H1 (cell line): ENCODE data around the gene WDR1. TPM values are rescaled to one million over a fixed set of nuclear protein-coding genes. Genes with fewer than 3 reads are reported as not detected.

Experiments used
- CTCF ChIA-PET: fragments of 300-600 bp; sonication (Branson Sonifier 250); formaldehyde crosslinking; loops from one replicate; lab custom pipeline; 2021; ENCODE audit not compliant: partially characterized antibody; lab: Charles Lee
- POLR2A ChIA-PET: fragments of 300-600 bp; sonication (Branson Sonifier 250); formaldehyde crosslinking; loops from one replicate; lab custom pipeline; 2021; ENCODE audit warnings: inconsistent platforms; ENCODE audit not compliant: partially characterized antibody; lab: Charles Lee
- DNase-seq, 2 experiments: peaks; one replicate each; pipeline versions ENCODE4 v3.0.0 to v3.0.0-alpha.2; 2010 to 2022; ENCODE audit warnings: low spot score in 2 of 2, low read depth in 1 of 2, mixed read lengths in 1 of 2
- FAIRE-seq: peaks from 2 replicates; lab custom pipeline; 2011; peaks lifted over from hg19 to GRCh38; lab: Jason Lieb, UNC
- H2AFZ ChIP-seq: 2 replicates; pipeline ENCODE4 v1.8.1; 2012; ENCODE audit warnings: low read length, inconsistent platforms
- H2AK5ac ChIP-seq: 2 replicates; pipeline ENCODE4 v1.6.1; 2013; ENCODE audit warnings: low read depth, low read length
- H2BK120ac ChIP-seq: replicated peaks from 2 replicates; pipeline ENCODE3; 2013; ENCODE audit warnings: low read depth, low read length, inconsistent platforms
- H2BK12ac ChIP-seq: 2 replicates; pipeline ENCODE4 v1.6.1; 2013; ENCODE audit warnings: low read depth, low read length
- H2BK15ac ChIP-seq: 2 replicates; pipeline ENCODE4 v1.6.1; 2013; ENCODE audit warnings: low read length
- H2BK20ac ChIP-seq: 2 replicates; pipeline ENCODE4 v1.6.1; 2013; ENCODE audit warnings: low read length
- H2BK5ac ChIP-seq: 2 replicates; pipeline ENCODE4 v1.6.1; 2013; ENCODE audit warnings: low read depth, low read length
- H3K14ac ChIP-seq: 2 replicates; pipeline ENCODE4 v1.6.1; 2013; ENCODE audit warnings: inconsistent platforms; ENCODE audit not compliant: insufficient read length
- H3K18ac ChIP-seq: 2 replicates; pipeline ENCODE4 v1.6.1; 2013; ENCODE audit warnings: low read length; ENCODE audit errors: extremely low read depth
- H3K23ac ChIP-seq: 2 replicates; pipeline ENCODE4 v1.6.1; 2013; ENCODE audit warnings: inconsistent platforms; ENCODE audit not compliant: insufficient read length
- H3K23me2 ChIP-seq: 2 replicates; pipeline ENCODE4 v1.6.1; 2013; ENCODE audit warnings: low read depth, low read length
- H3K27ac ChIP-seq: 2 replicates; pipeline ENCODE4 v1.6.1; 2011; ENCODE audit warnings: low read depth, low read length, inconsistent platforms
- H3K27me3 ChIP-seq, 4 experiments: replicated peaks in 1 of 4; 1 replicate in 1 of 4; 2 replicates in 3 of 4; pipeline versions ENCODE4 v1.6.1 to v1.8.1; 2011 to 2013; ENCODE audit warnings: low read length in 3 of 4, mild to moderate bottlenecking in 3 of 4, inconsistent platforms in 2 of 4, mixed read lengths in 2 of 4, moderate library complexity in 1 of 4; ENCODE audit not compliant: control insufficient read depth in 3 of 4, insufficient read depth in 3 of 4; ENCODE audit errors: extremely low read depth in 1 of 4
- H3K36me3 ChIP-seq, 4 experiments: 2 replicates each; pipeline versions ENCODE4 v1.6.1 to v1.8.1; 2011 to 2013; ENCODE audit warnings: mild to moderate bottlenecking in 4 of 4, low read length in 3 of 4, moderate library complexity in 2 of 4, control low read depth in 1 of 4, inconsistent platforms in 1 of 4; ENCODE audit not compliant: insufficient read depth in 4 of 4, control insufficient read depth in 2 of 4
- H3K4ac ChIP-seq: replicated peaks from 2 replicates; pipeline ENCODE3; 2013; ENCODE audit warnings: low read length, low read depth, mixed read lengths, inconsistent platforms; ENCODE audit not compliant: insufficient read length
- H3K4me1 ChIP-seq, 4 experiments: replicated peaks in 1 of 4; 1 replicate in 1 of 4; 2 replicates in 3 of 4; pipeline versions ENCODE4 v1.6.1 to v1.8.1; 2011 to 2013; ENCODE audit warnings: low read length in 3 of 4, inconsistent platforms in 2 of 4, mixed read lengths in 1 of 4; ENCODE audit not compliant: insufficient read depth in 4 of 4, control insufficient read depth in 3 of 4
- H3K4me2 ChIP-seq, 2 experiments: 2 replicates each; pipeline versions ENCODE4 v1.6.1 to v1.8.1; 2011 to 2013; ENCODE audit warnings: low read depth in 2 of 2, low read length in 2 of 2, control low read depth in 1 of 2, inconsistent platforms in 1 of 2, mild to moderate bottlenecking in 1 of 2; ENCODE audit not compliant: insufficient read depth in 1 of 2
- H3K4me3 ChIP-seq, 4 experiments: fragments of 200-600, 300-600 bp in 1 of 4; sonication (generic), shearing (Covaris generic), sonication (Bioruptor Twin) in 1 of 4; 2 replicates each; pipeline versions ENCODE4 v1.5.1 to v1.8.1; 2011 to 2016; ENCODE audit warnings: low read length in 4 of 4, low read depth in 3 of 4, control low read depth in 2 of 4, inconsistent platforms in 2 of 4, mild to moderate bottlenecking in 2 of 4, mixed read lengths in 1 of 4, moderate library complexity in 1 of 4; ENCODE audit not compliant: insufficient read depth in 2 of 4; ENCODE audit errors: extremely low read depth in 1 of 4
- H3K56ac ChIP-seq: replicated peaks from 2 replicates; pipeline ENCODE3; 2013; ENCODE audit warnings: low read depth, mild to moderate bottlenecking, mixed read lengths, low read length, inconsistent platforms; ENCODE audit not compliant: insufficient read length
- H3K79me1 ChIP-seq: 2 replicates; pipeline ENCODE4 v1.6.1; 2013; ENCODE audit warnings: low read depth, low read length, control low read depth
- H3K79me2 ChIP-seq, 2 experiments: 2 replicates each; pipeline versions ENCODE4 v1.6.1 to v1.8.1; 2012 to 2013; ENCODE audit warnings: low read length in 2 of 2, mild to moderate bottlenecking in 2 of 2, inconsistent platforms in 1 of 2; ENCODE audit not compliant: insufficient read depth in 2 of 2, control insufficient read depth in 1 of 2
- H3K9ac ChIP-seq, 4 experiments: replicated peaks in 1 of 4; 1 replicate in 1 of 4; 2 replicates in 3 of 4; pipeline versions ENCODE4 v1.6.1 to v1.8.1; 2011 to 2013; ENCODE audit warnings: low read depth in 3 of 4, low read length in 3 of 4, control low read depth in 2 of 4, mild to moderate bottlenecking in 2 of 4, moderate library complexity in 2 of 4, inconsistent platforms in 1 of 4; ENCODE audit errors: extremely low read depth in 1 of 4
- H3K9me3 ChIP-seq, 2 experiments: 2 replicates each; pipeline versions ENCODE4 v1.6.1 to v1.8.1; 2012 to 2013; ENCODE audit warnings: mild to moderate bottlenecking in 2 of 2, moderate library complexity in 2 of 2, control low read depth in 1 of 2, inconsistent platforms in 1 of 2, low read depth in 1 of 2, low read length in 1 of 2, mixed read lengths in 1 of 2; ENCODE audit not compliant: insufficient read depth in 2 of 2
- H4K20me1 ChIP-seq, 2 experiments: replicated peaks in 1 of 2; 2 replicates each; pipeline versions ENCODE3 to v1.8.1; 2011 to 2013; ENCODE audit warnings: inconsistent platforms in 2 of 2, low read length in 2 of 2, mild to moderate bottlenecking in 1 of 2; ENCODE audit not compliant: insufficient read depth in 2 of 2, control insufficient read depth in 1 of 2
- H4K5ac ChIP-seq: 2 replicates; pipeline ENCODE4 v1.6.1; 2013; ENCODE audit warnings: low read length, low read depth, mixed read lengths, inconsistent platforms; ENCODE audit not compliant: insufficient read length
- H4K8ac ChIP-seq: 2 replicates; pipeline ENCODE4 v1.8.0; 2013; ENCODE audit warnings: mild to moderate bottlenecking, moderate library complexity, low read length, inconsistent platforms; ENCODE audit not compliant: insufficient read depth; ENCODE audit errors: extremely low read depth
- H4K91ac ChIP-seq: replicated peaks from 2 replicates; pipeline ENCODE3; 2013; ENCODE audit warnings: low read length, mixed read lengths, inconsistent platforms; ENCODE audit not compliant: insufficient read length
- ASH2L ChIP-seq: fragments of 200-600, 300-600 bp; sonication (generic); IDR thresholded peaks from one replicate; pipeline ENCODE4 v1.7.1; 2017; ENCODE audit warnings: low read length
- CHD2 ChIP-seq: IDR thresholded peaks from 2 replicates; pipeline ENCODE4 v1.6.1; 2012; ENCODE audit warnings: low read length, improper control_type of control experiment
- EGR1 ChIP-seq: IDR thresholded peaks from 2 replicates; pipeline ENCODE4 v1.6.1; 2011; ENCODE audit warnings: low read depth, low read length, borderline replicate concordance
- EZH2 ChIP-seq: fragments of 200-600 bp; sonication (generic); IDR thresholded peaks from 2 replicates; pipeline ENCODE4 v1.7.1; 2012; ENCODE audit warnings: low read depth, mild to moderate bottlenecking, moderate library complexity, low read length, inconsistent platforms; ENCODE audit not compliant: severe bottlenecking
- GABPA ChIP-seq: IDR thresholded peaks from 2 replicates; pipeline ENCODE4 v1.6.1; 2011; ENCODE audit warnings: mild to moderate bottlenecking, low read length, moderate library complexity, borderline replicate concordance; ENCODE audit not compliant: insufficient read depth
- HDAC2 ChIP-seq, 2 experiments: fragments of 300-600 bp in 1 of 2; sonication (generic) in 1 of 2; IDR thresholded peaks; 2 replicates each; pipeline ENCODE4 v1.6.1; 2011 to 2012; ENCODE audit warnings: low read depth in 2 of 2, low read length in 2 of 2, mild to moderate bottlenecking in 2 of 2, moderate library complexity in 2 of 2, borderline replicate concordance in 1 of 2, inconsistent platforms in 1 of 2
- HDAC6 ChIP-seq: IDR thresholded peaks from one replicate; pipeline ENCODE4 v1.7.1; 2012; ENCODE audit warnings: low read depth, mild to moderate bottlenecking, inconsistent platforms, low read length, moderate library complexity
- JUND ChIP-seq: IDR thresholded peaks from 2 replicates; pipeline ENCODE4 v1.6.1; 2011; ENCODE audit warnings: mild to moderate bottlenecking, improper control_type of control experiment, low read length
- MAX ChIP-seq: IDR thresholded peaks from 2 replicates; pipeline ENCODE4 v1.6.1; 2012; ENCODE audit warnings: inconsistent platforms
- PHF8 ChIP-seq: fragments of 200-600 bp; sonication (generic); conservative IDR thresholded peaks from 2 replicates; pipeline ENCODE4 v1.7.1; 2012; ENCODE audit warnings: low read depth, mild to moderate bottlenecking, inconsistent platforms, low read length, moderate library complexity
- SAP30 ChIP-seq: fragments of 300-600 bp; sonication (generic); IDR thresholded peaks from 2 replicates; pipeline ENCODE4 v1.7.1; 2012; ENCODE audit warnings: low read length, moderate library complexity, mild to moderate bottlenecking, inconsistent platforms; ENCODE audit not compliant: insufficient read depth, insufficient replicate concordance
- SP4 ChIP-seq: IDR thresholded peaks from 2 replicates; pipeline ENCODE4 v1.6.1; 2012; ENCODE audit warnings: low read length, inconsistent platforms
- TAF1 ChIP-seq: IDR thresholded peaks from 2 replicates; pipeline ENCODE4 v1.6.1; 2011; ENCODE audit warnings: mild to moderate bottlenecking, low read depth, low read length
- WGBS, 2 experiments: shearing (Covaris generic) in 1 of 2; methylation state at CpG; one replicate each; pipeline versions ENCODE4 v1.1.6 to v1.1.7; 2013 to 2015; ENCODE audit warnings: low lambda C conversion rate in 2 of 2, mixed read lengths in 2 of 2, inconsistent platforms in 1 of 2, low coverage in 1 of 2, missing lambda C conversion rate in 1 of 2; ENCODE audit not compliant: insufficient replicate concordance in 2 of 2, insufficient coverage in 1 of 2, insufficient read length in 1 of 2; ENCODE audit errors: extremely low coverage in 1 of 2, missing lambda C conversion rate in 1 of 2; 5-methylcytosine and 5-hydroxymethylcytosine counted together
- polyA plus RNA-seq, 7 experiments: library from polyadenylated mRNA; depleted of rRNA in 3 of 7; stranded (reverse) in 5 of 7; unstranded in 2 of 7; fragments of >200 nt in 5 of 7; fragments of 200-250 nt in 2 of 7; gene quantifications; 1 replicate in 5 of 7; 2 replicates in 1 of 7; 4 replicates in 1 of 7; pipeline versions ENCODE4 v1.2.1 to v1.2.3, GENCODE V29; 2011 to 2013; ENCODE audit warnings: missing spikeins in 2 of 7, mixed read lengths in 2 of 7
- total RNA-seq: library from RNA; stranded (reverse); fragmentation: NEBNext Ultra II Directional; extraction: Animal tissue kit (Norgen Biotek cat#: 25700); gene quantifications from 2 replicates; pipeline ENCODE4 v1.2.1, GENCODE V29; 2021

The WDR1 gene
- total and polyA plus RNA-seq, 2 of the 8 experiments (the other 6 are each of a cell fraction or from before 2014, with no cell fraction given) = 315 to 377 TPM

DNA sequence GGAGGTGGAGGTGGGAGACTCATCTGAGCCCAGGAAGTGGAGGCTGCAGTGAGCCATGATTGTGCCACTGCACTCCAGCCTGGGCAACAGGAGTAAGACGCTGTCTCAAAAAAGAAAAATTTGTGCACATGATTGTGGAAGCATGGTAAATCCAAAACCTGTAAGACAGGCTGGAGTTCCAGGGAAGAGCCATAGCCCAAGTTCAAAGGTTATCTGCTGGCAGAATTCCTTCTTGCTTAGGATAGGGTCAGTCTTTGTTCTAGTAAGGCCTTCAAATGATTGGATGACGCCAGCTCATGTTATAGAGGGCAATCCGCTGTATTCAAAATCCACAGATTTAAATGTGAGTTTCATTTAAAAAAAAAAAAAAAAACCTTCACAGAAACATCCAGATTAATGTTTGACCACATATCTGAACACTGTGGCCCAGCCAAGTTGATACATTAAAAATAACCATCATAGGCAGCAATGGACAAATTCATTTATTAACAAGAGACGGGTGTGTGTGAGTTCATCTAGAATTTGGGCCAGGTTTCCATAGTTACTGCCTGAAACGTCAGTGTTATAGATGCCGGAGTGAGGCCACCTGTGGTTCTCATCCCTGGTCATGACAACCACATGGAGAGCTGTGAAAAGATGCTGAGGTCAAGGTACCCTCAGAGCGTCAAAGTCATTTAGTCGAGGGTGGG is 60.1 kb downstream of the WDR1 start:
- Histone ChIP-seq H2BK5ac (no peak overlapping the region), H2AFZ (no peak overlapping the region), H4K91ac (no peak overlapping the region), H2BK20ac (no peak overlapping the region), H2BK15ac (no peak overlapping the region), H4K20me1 (no peaks in the 10 kb centered on the region), H3K14ac (no peak overlapping the region), H3K23me2 (no peaks in the 10 kb centered on the region), H2BK120ac (no peak overlapping the region), H3K4me1 (no peaks in the 10 kb centered on the region; a peak in 2 of 7 replicates), H3K4me2 (no peak overlapping the region), H3K79me2 (no peaks in the 10 kb centered on the region), H4K8ac (no peak overlapping the region), H3K9ac (no peak overlapping the region), H3K9me3 (0 out of 4 replicates have a peak, but pooled peaks cover 0 to 2% of the 10 kb centered on the region in 2 experiments), H3K4me3 (no peak overlapping the region), H3K56ac (no peak overlapping the region), H3K23ac (no peak overlapping the region), H3K4ac (no peak overlapping the region), H4K5ac (no peak overlapping the region), H3K27ac (no peak overlapping the region), H2BK12ac (no peak overlapping the region), H2AK5ac (no peak overlapping the region), H3K18ac (no peak overlapping the region), H3K79me1 (no peaks in the 10 kb centered on the region), H3K36me3 (no peaks in the 10 kb centered on the region), H3K27me3 (no peaks in the 10 kb centered on the region)
- DNase-seq (no peak), FAIRE-seq (no peak)
- CTCF ChIA-PET = no interaction called here
- WGBS, 2 experiments = 91% methylated on average over 8 of the region's 8 CpGs; no CpG with 5 or more reads in 1 of the 2 experiments
- POLR2A ChIA-PET = no interaction called here
- TF ChIP-seq HDAC6 (no peak), EZH2 (no peak), PHF8 (no peak), SAP30 (no peak), CHD2 (no peak), TAF1 (no peak), MAX (no peak), SP4 (no peak), GABPA (no peak), EGR1 (no peak), ASH2L (no peak), HDAC2 (IDR thresholded peaks at IDR 0.05; ENCODE audit: borderline replicate concordance in 1 of 2, low read depth in 2 of 2, low read length in 2 of 2) (no peak), JUND (no peak)
